Mammary epithelial cell (primary cell): ENCODE results near the gene ZNF585A.

Experiments used
- EZH2 ChIP-seq: IDR thresholded peaks from 2 replicates; pipeline ENCODE4 v1.6.1; 2012; ENCODE audit warnings: low read length, inconsistent platforms, borderline replicate concordance
- TF ChIP-seq, protein P1 (sequence below), 2 donors: IDR thresholded peaks in 1 of 2; conservative IDR thresholded peaks in 1 of 2; 2 replicates each; pipeline ENCODE4 v1.5.1; 2011 to 2012; ENCODE audit warnings: inconsistent platforms in 2 of 2, low read length in 2 of 2, mild to moderate bottlenecking in 2 of 2, control low read depth in 1 of 2, low read depth in 1 of 2; ENCODE audit not compliant: insufficient read depth in 1 of 2; ENCODE audit errors: extremely low read depth in 1 of 2

DNA sequence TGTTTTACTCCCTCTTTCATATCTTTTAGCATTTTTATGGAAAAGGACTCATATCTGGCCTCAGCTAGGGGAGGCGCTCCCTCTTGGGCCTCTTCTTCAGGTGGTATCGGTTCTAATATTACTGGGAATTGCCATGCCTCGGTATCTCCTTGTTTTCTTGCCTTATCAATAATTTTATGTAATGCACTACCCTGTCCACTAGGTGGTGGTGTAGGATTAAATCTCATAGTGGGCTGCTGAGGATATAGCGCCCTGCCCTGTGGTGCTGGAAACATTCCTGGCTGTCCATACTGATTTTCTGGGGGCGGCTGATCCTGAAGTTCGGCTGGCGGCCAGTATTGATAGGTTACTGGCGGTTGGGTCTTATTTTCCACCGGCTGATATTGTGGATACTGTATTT lies 58.5 kb downstream of the ZNF585A start:
- TF ChIP-seq, protein P1, sequence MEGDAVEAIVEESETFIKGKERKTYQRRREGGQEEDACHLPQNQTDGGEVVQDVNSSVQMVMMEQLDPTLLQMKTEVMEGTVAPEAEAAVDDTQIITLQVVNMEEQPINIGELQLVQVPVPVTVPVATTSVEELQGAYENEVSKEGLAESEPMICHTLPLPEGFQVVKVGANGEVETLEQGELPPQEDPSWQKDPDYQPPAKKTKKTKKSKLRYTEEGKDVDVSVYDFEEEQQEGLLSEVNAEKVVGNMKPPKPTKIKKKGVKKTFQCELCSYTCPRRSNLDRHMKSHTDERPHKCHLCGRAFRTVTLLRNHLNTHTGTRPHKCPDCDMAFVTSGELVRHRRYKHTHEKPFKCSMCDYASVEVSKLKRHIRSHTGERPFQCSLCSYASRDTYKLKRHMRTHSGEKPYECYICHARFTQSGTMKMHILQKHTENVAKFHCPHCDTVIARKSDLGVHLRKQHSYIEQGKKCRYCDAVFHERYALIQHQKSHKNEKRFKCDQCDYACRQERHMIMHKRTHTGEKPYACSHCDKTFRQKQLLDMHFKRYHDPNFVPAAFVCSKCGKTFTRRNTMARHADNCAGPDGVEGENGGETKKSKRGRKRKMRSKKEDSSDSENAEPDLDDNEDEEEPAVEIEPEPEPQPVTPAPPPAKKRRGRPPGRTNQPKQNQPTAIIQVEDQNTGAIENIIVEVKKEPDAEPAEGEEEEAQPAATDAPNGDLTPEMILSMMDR (conservative IDR thresholded peaks at IDR 0.05 in 1 of 2, IDR thresholded peaks at IDR 0.05 in 1 of 2; ENCODE audit: extremely low read depth in 1 of 2, insufficient read depth in 1 of 2, low read depth in 1 of 2, low read length in 2 of 2): no peak
- no peak for TF ChIP-seq EZH2
